HepG2 (cell line): ENCODE measurements around the gene IQGAP3. TPM values are rescaled to one million over a fixed set of nuclear protein-coding genes. Genes with fewer than 3 reads are reported as not detected.
A peak's percentile ranks its signal among the peaks of the same experiment; 100 is the strongest.

Experiments used
- AHDC1 ChIP-seq: sonication (generic); formaldehyde crosslinking; IDR thresholded peaks from 2 replicates; pipeline ENCODE4 v1.5.1; 2020; ENCODE audit warnings: mild to moderate bottlenecking, missing genetic modification reagents, borderline replicate concordance
- CCAR2 ChIP-seq: fragments of 200-400 bp; formaldehyde crosslinking; optimal IDR thresholded peaks from 2 replicates; pipeline ENCODE3; 2018; ENCODE audit warnings: low read depth, mild to moderate bottlenecking, low read length, moderate library complexity
- DMAP1 ChIP-seq: IDR thresholded peaks from 2 replicates; pipeline ENCODE4 v1.6.1; 2016
- HNRNPL ChIP-seq: fragments of 200-400 bp; formaldehyde crosslinking; IDR thresholded peaks from 2 replicates; pipeline ENCODE4 v1.6.1; 2017; ENCODE audit warnings: mild to moderate bottlenecking, low read depth, low read length
- MLXIP ChIP-seq: sonication (generic); formaldehyde crosslinking; IDR thresholded peaks from 2 replicates; pipeline ENCODE4 v1.9.0; 2021; ENCODE audit warnings: missing genetic modification reagents, borderline replicate concordance
- MTF1 ChIP-seq: sonication (generic); formaldehyde crosslinking; IDR thresholded peaks from 2 replicates; pipeline ENCODE4 v1.5.0; 2020; ENCODE audit warnings: missing genetic modification reagents
- RXRB ChIP-seq: IDR thresholded peaks from 2 replicates; pipeline ENCODE4 v1.6.1; 2016; ENCODE audit warnings: borderline replicate concordance, missing genetic modification reagents, missing compliant biosample characterization
- SAP130 ChIP-seq: IDR thresholded peaks from 2 replicates; pipeline ENCODE4 v1.6.1; 2016; ENCODE audit warnings: low read depth
- SIX1 ChIP-seq: sonication (generic); formaldehyde crosslinking; IDR thresholded peaks from 2 replicates; pipeline ENCODE4 v1.4.0; 2020; ENCODE audit warnings: missing genetic modification reagents, borderline replicate concordance
- TOPORS ChIP-seq: sonication (generic); formaldehyde crosslinking; IDR thresholded peaks from 2 replicates; pipeline ENCODE4 v1.8.0; 2023; ENCODE audit warnings: mild to moderate bottlenecking, missing genetic modification reagents
- TP53 ChIP-seq: sonication (generic); formaldehyde crosslinking; conservative IDR thresholded peaks from 2 replicates; pipeline ENCODE4 v1.4.0; 2020; ENCODE audit warnings: missing genetic modification reagents
- ZHX1 ChIP-seq: sonication (generic); formaldehyde crosslinking; IDR thresholded peaks from 2 replicates; pipeline ENCODE4 v1.8.1; 2022; ENCODE audit warnings: low read depth, mild to moderate bottlenecking, missing genetic modification reagents
- ZNF432 ChIP-seq: sonication (generic); formaldehyde crosslinking; IDR thresholded peaks from 2 replicates; pipeline ENCODE4 v1.5.0; 2020; ENCODE audit warnings: missing genetic modification reagents, mild to moderate bottlenecking, borderline replicate concordance
- ZNF652 ChIP-seq: IDR thresholded peaks from 2 replicates; pipeline ENCODE4 v1.6.1; 2016; ENCODE audit warnings: low read depth, borderline replicate concordance
- ZNF678 ChIP-seq: sonication (generic); formaldehyde crosslinking; IDR thresholded peaks from 2 replicates; pipeline ENCODE4 v1.4.0; 2020; ENCODE audit warnings: mild to moderate bottlenecking, missing genetic modification reagents
- polyA plus RNA-seq, 8 experiments: library from polyadenylated mRNA; depleted of rRNA in 3 of 8; stranded (reverse) in 7 of 8; unstranded in 1 of 8; fragments of >200 nt; fragmentation: Illumina TruSeq in 4 of 8; extraction: Trizol in 4 of 8; gene quantifications; 2 replicates each; pipeline versions ENCODE4 v1.2.1 to v1.2.3, GENCODE V29; 2011 to 2016; ENCODE audit warnings: low read depth in 4 of 8, missing spikeins in 1 of 8, mixed read lengths in 1 of 8; ENCODE audit not compliant: insufficient read depth in 1 of 8
- total RNA-seq, 5 experiments: library from RNA; depleted of rRNA; stranded (reverse); fragments of >200 nt; fragmentation: Illumina TruSeq; extraction: Trizol; gene quantifications; 2 replicates each; pipeline ENCODE4 v1.2.3, GENCODE V29; 2016; ENCODE audit warnings: low read depth in 1 of 5
- TF ChIP-seq, protein P1 (sequence below): sonication (generic); formaldehyde crosslinking; IDR thresholded peaks from 2 replicates; pipeline ENCODE4 v1.5.0; 2020; ENCODE audit warnings: mild to moderate bottlenecking, missing genetic modification reagents, moderate library complexity

The IQGAP3 gene
- total and polyA plus RNA-seq, 2 of the 13 experiments (the other 11 are each of a cell fraction or from before 2014, with no cell fraction given) = 13.5 to 14.1 TPM

GRCh38 chr1:156601122-156601830, 28.9 kb upstream of the IQGAP3 start, which contains the start of gene GPATCH4 (continued):
- TF ChIP-seq HNRNPL (no peak), AHDC1 (CRISPR knock-in tag) (no peak), TP53 (CRISPR knock-in tag) (no peak), ZNF678 (CRISPR knock-in tag) (no peak), RXRB (0 out of 2 replicates have a peak, but pooled peaks have one; percentile 47), ZNF652 (no peak), ZNF432 (CRISPR knock-in tag) (no peak), SAP130 (CRISPR knock-in tag) (peak; percentile 99), TOPORS (CRISPR knock-in tag) (peak; percentile 46; the same call in 1 of the 2 replicates), CCAR2 (no peak), MLXIP (CRISPR knock-in tag) (no peak; the same call in 1 of the 2 replicates), ZHX1 (CRISPR knock-in tag) (0 out of 2 replicates have a peak, but pooled peaks have one; percentile 54), SIX1 (CRISPR knock-in tag) (no peak), MTF1 (no peak), DMAP1 (CRISPR knock-in tag) (peak; percentile 94)
- TF ChIP-seq, protein P1, sequence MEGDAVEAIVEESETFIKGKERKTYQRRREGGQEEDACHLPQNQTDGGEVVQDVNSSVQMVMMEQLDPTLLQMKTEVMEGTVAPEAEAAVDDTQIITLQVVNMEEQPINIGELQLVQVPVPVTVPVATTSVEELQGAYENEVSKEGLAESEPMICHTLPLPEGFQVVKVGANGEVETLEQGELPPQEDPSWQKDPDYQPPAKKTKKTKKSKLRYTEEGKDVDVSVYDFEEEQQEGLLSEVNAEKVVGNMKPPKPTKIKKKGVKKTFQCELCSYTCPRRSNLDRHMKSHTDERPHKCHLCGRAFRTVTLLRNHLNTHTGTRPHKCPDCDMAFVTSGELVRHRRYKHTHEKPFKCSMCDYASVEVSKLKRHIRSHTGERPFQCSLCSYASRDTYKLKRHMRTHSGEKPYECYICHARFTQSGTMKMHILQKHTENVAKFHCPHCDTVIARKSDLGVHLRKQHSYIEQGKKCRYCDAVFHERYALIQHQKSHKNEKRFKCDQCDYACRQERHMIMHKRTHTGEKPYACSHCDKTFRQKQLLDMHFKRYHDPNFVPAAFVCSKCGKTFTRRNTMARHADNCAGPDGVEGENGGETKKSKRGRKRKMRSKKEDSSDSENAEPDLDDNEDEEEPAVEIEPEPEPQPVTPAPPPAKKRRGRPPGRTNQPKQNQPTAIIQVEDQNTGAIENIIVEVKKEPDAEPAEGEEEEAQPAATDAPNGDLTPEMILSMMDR (CRISPR knock-in tag) = no peak
